HG03175 (cell line): ENCODE results near the gene CCDC182.

ENCODE experiments used
- ATAC-seq: cut with Tn5 transposase; IDR thresholded peaks from one replicate; pipeline ENCODE4 v1.9.1; 2021; ENCODE audit warnings: mild to moderate bottlenecking, moderate library complexity; ENCODE audit not compliant: unreplicated experiment

Gene CCDC182

GRCh38 chr17:57703273-57703672 lies 41.8 kb downstream of the CCDC182 start:
- no peak for ATAC-seq

- no peak for ATAC-seq
Measured at GRCh38 chr17:57701124-57701523, 44.0 kb downstream of the CCDC182 start.

GRCh38 chr17:57699751-57700219 lies 45.3 kb downstream of the CCDC182 start:
- no peak for ATAC-seq

- no peak for ATAC-seq
Measured at GRCh38 chr17:57697891-57698711, 47.0 kb downstream of the CCDC182 start.

- no peak for ATAC-seq
Measured at GRCh38 chr17:57697197-57697596, 47.9 kb downstream of the CCDC182 start.

- no peak for ATAC-seq
Measured at GRCh38 chr17:57696050-57696449, 49.0 kb downstream of the CCDC182 start.
